Parathyroid adenoma (tissue), 2 donors: ENCODE results near the gene TBC1D4.

Source experiments
- H2AFZ ChIP-seq: fragments of 300-600 bp; sonication (generic); one replicate; pipeline ENCODE4 v1.7.0; 2017; ENCODE audit warnings: antibody characterized with exemption, mild to moderate bottlenecking
- H3K27ac ChIP-seq: fragments of 300-600 bp; sonication (generic); one replicate; pipeline ENCODE4 v1.7.0; 2017
- H3K27me3 ChIP-seq: fragments of 300-600 bp; sonication (generic); one replicate; pipeline ENCODE4 v1.7.0; 2017; ENCODE audit warnings: low read length; ENCODE audit not compliant: control insufficient read depth, insufficient read depth
- H3K36me3 ChIP-seq: fragments of 300-600 bp; sonication (generic); one replicate; pipeline ENCODE4 v1.7.0; 2017; ENCODE audit warnings: low read length; ENCODE audit not compliant: control insufficient read depth, insufficient read depth
- H3K4me1 ChIP-seq: fragments of 300-600 bp; sonication (generic); one replicate; pipeline ENCODE4 v1.7.0; 2017; ENCODE audit warnings: control low read depth
- H3K4me2 ChIP-seq: fragments of 300-600 bp; sonication (generic); one replicate; pipeline ENCODE4 v1.7.0; 2017; ENCODE audit warnings: low read length
- H3K4me3 ChIP-seq: fragments of 300-600 bp; sonication (generic); one replicate; pipeline ENCODE4 v1.7.0; 2017; ENCODE audit warnings: low read depth, low read length
- H3K79me2 ChIP-seq: fragments of 300-600 bp; sonication (generic); one replicate; pipeline ENCODE4 v1.7.0; 2017; ENCODE audit warnings: control low read depth
- H3K9ac ChIP-seq: fragments of 300-600 bp; sonication (generic); one replicate; pipeline ENCODE4 v1.7.0; 2017; ENCODE audit warnings: mild to moderate bottlenecking
- H3K9me3 ChIP-seq: fragments of 300-600 bp; sonication (generic); one replicate; pipeline ENCODE4 v1.7.0; 2017; ENCODE audit warnings: low read length; ENCODE audit not compliant: control insufficient read depth
- CTCF ChIP-seq: fragments of 300-600 bp; sonication (generic); IDR thresholded peaks from one replicate; pipeline ENCODE4 v1.7.0; 2017; ENCODE audit warnings: antibody characterized with exemption, mild to moderate bottlenecking
- donor health status: primary hyperparathyroidism.

TBC1D4 gene

GRCh38 chr13:75362026-75362425 is 119.9 kb downstream of the TBC1D4 start:
- no peaks in the 10 kb centered on the region for H3K36me3 ChIP-seq
- H3K9me3 ChIP-seq = no peaks in the 10 kb centered on the region
- H3K4me3 ChIP-seq = no peak overlapping the region
- no peaks in the 10 kb centered on the region for H3K4me1 ChIP-seq
- no peak overlapping the region for H3K4me2 ChIP-seq
- H3K79me2 ChIP-seq = no peaks in the 10 kb centered on the region
- H2AFZ ChIP-seq = no peak overlapping the region
- TF ChIP-seq CTCF = no peak
- no peak overlapping the region for H3K9ac ChIP-seq
- H3K27me3 ChIP-seq = no peaks in the 10 kb centered on the region
- H3K27ac ChIP-seq = no peak overlapping the region

- Histone ChIP-seq H3K9me3 (no peaks in the 10 kb centered on the region), H2AFZ (no peak overlapping the region), H3K4me3 (no peak overlapping the region), H3K27ac (no peak overlapping the region), H3K9ac (no peak overlapping the region), H3K4me2 (no peak overlapping the region), H3K79me2 (no peaks in the 10 kb centered on the region), H3K4me1 (no peaks in the 10 kb centered on the region), H3K27me3 (no peaks in the 10 kb centered on the region), H3K36me3 (no peaks in the 10 kb centered on the region)
- TF ChIP-seq CTCF = no peak
Observed at GRCh38 chr13:75360170-75360569, 121.8 kb downstream of the TBC1D4 start.

DNA sequence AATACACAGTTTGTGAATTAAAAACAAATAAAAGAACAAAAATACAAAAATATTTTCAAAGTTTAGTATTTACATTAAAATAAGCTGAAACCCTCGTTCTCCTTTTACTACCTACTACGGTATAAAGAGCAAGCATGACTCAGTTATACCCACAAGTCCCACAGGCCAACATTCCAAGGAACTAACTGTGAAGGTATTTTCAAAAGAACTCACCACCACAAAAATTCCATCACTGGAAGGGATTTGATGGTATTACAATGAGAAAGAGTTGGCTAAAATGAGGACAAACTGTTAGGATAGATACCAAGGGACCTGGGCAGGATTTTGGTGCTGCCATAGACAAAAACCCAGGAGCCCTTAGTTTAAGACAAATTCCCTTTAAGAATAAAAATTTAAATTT is 122.7 kb downstream of the TBC1D4 start:
- Histone ChIP-seq H3K4me1 (no peaks in the 10 kb centered on the region), H3K4me3 (no peak overlapping the region), H3K9ac (no peak overlapping the region), H3K27me3 (no peaks in the 10 kb centered on the region), H3K27ac (no peak overlapping the region), H2AFZ (no peak overlapping the region), H3K36me3 (no peaks in the 10 kb centered on the region), H3K79me2 (no peaks in the 10 kb centered on the region), H3K4me2 (no peak overlapping the region), H3K9me3 (no peaks in the 10 kb centered on the region)
- no peak for TF ChIP-seq CTCF

DNA sequence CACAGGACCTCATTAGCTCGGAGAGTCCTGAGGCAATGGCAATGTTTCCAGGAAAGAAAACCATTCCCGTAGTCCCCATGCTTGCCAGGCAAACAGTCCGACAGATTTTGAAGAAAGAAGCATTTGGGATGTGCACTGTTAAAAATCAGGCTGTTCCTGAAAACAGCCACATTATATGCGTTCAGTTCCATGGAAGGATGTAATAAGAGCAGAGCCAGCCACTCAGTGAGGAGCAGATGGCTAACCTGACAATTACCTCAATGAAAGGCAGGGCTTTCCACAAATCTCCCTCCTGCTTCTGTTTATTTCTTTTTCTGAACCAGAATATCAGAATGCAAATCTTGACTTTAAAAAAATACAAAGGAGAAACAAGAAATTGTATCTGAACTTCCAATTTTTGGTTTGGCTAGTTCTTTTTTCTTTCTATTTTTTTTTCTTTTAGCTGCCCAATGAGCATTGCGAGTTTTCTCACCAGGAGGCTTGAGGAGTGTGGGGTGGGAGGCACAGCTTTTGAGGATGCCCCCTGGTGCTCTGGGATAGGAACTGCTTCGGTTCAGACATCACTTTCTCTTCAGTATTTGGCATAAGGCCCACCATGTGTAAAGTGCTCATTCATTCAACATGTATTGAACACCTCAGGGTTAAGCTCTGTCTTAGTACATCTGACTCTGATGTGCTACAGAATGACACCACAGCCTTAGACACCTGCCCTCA is 124.2 kb downstream of the TBC1D4 start:
- no peak overlapping the region for H3K4me2 ChIP-seq
- H3K9ac ChIP-seq = no peak overlapping the region
- no peak for TF ChIP-seq CTCF
- no peaks in the 10 kb centered on the region for H3K79me2 ChIP-seq
- no peak overlapping the region for H2AFZ ChIP-seq
- H3K27me3 ChIP-seq = no peaks in the 10 kb centered on the region
- H3K27ac ChIP-seq = no peak overlapping the region
- H3K36me3 ChIP-seq = no peaks in the 10 kb centered on the region
- H3K9me3 ChIP-seq = no peaks in the 10 kb centered on the region
- no peak overlapping the region for H3K4me3 ChIP-seq
- H3K4me1 ChIP-seq = no peaks in the 10 kb centered on the region

GRCh38 chr13:75356421-75356820 is 125.5 kb downstream of the TBC1D4 start:
- H3K27ac ChIP-seq = no peak overlapping the region

More at GRCh38 chr13:75356421-75356820, 125.5 kb downstream of the TBC1D4 start:
- H3K9me3 ChIP-seq = no peaks in the 10 kb centered on the region
- H3K27me3 ChIP-seq = no peaks in the 10 kb centered on the region
- H3K79me2 ChIP-seq = no peaks in the 10 kb centered on the region
- no peak overlapping the region for H3K9ac ChIP-seq
- no peaks in the 10 kb centered on the region for H3K36me3 ChIP-seq
- no peak overlapping the region for H2AFZ ChIP-seq
- H3K4me3 ChIP-seq = no peak overlapping the region
- H3K4me2 ChIP-seq = no peak overlapping the region
- TF ChIP-seq CTCF = no peak
- no peaks in the 10 kb centered on the region for H3K4me1 ChIP-seq
